Skin of body (tissue), 2 donors: ENCODE results near the gene KIAA0513. TPM values are rescaled to one million over a fixed set of nuclear protein-coding genes. Genes with fewer than 3 reads are reported as not detected.
"Not testable (repeated sequence)": the region's sequence is repeated elsewhere in the genome, so short reads cannot be mapped to it uniquely, and the experiment has no call there.

Experiments used
- DNase-seq: peaks from one replicate; lab custom pipeline; 2025; lab: John Stamatoyannopoulos, UW
- total RNA-seq: library from RNA; depleted of rRNA; stranded (reverse); fragments of >200 nt; gene quantifications from one replicate; pipeline ENCODE4 v1.2.3, GENCODE V29; 2014

Gene KIAA0513
- total RNA-seq, 1 donor from 2014 or later: 8.4 TPM

DNA sequence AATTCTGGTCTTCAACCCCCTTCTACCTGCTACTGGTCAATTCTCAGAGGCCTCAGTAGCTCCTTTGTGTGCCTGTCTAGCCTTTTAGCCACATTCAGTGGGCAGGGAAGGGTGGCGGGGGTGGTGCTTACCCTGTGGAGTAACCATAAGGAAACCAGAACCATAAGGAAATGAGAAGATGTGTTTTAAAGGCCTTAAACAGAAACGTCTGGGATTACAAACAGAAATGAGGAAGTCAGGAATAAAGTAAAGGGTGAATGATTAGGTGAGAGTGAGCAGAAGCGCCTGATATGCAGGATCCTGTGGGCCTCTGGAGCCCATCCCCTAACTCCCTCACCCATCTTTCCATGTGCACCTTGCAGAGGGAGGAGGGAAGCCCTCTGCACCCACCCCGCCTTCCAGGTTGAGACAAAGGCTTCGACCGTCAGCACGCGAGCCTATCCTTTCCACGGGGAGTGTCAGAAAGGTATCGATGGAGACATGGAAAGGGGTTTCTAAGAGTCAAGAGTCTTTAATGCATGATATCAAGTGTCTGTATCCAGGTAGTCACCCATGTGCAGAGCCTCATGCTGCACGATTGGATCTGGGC is 20.4 kb downstream of the KIAA0513 start:
- DNase-seq: no peak

DNA sequence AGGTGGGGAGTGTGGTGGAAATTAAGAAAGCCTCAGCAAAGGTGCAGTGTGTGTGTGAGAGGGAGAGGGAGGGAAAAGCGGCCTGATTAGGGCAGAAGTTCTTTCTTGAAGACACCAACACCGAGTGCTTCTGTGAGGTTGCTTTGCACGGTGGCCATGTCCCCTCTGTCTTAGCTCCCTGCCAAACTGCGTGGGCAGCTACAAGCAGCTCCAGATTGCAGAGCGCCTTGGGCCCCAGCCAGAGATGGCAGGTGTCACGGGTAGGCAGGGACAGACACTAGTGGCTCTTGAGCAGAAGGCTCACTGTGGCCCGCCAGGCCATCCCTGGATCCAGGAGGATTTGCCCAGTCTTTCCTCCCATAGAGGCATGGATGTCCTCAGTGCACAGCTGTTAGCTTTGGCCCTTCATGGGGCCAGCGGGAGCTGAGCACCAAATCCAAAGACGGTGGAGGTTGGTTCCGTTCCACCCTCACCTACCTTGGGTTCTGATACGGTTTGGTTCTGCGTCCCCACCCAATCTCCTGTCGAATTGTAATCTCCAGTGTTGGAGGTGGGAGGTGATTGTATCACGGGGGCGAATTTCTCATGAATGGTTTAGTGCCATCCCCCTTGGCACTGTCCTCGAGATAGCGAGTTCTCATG is 21.4 kb downstream of the KIAA0513 start:
- DNase-seq: no peak

DNA sequence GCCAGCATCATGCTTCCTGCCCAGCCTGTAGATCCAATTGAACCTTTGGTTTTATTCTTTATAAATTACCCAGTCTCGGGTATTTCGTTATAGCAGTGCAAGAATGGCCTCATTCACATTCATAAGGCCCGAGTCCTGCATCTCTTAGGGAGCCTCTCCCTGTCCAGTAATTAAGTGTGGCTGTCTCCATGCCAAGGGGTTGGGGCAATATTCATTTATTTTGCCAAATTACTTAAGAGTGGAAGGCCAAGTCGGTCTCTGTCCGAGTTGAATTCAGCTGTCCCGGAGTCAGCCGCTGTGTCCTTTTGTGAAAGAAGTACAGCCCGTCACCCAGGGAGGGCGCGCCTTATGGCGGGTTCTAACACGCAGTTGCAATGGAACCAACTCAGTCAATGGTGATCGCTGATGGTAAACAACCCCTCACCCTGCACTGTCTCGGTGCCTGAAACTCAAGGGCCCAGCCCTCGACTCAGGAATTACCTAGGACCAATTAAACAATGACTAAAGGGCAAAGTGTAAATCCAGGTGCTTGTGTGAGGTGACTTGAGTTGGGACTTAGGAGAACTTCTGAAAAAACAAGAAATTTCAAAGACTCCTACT is 22.2 kb downstream of the KIAA0513 start:
- DNase-seq: no peak

DNA sequence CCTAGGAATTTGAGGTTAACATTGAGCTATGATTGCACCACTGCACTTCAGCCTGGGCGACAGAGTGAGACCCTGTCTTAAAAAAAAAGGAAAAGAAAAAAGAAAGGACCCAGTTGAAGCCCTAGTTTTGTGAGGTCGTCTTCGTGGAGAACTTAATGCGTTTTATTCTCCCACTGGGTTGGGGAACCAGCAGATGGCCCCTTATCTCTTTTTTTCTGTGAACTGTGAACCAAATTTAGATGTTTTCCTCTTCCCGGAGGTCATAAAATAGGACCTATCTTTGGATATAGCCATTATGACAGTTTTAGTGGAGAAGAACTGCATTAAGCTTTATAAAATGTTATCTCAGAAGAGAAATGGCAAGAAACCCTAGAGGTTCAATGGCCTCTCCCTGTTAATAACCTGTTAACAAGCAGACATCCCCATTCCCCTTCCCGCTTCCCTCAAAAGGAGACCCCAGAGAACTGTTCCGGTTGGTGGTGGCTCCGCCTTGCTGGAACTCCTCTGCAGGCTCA is 23.5 kb downstream of the KIAA0513 start:
- no peak for DNase-seq

DNA sequence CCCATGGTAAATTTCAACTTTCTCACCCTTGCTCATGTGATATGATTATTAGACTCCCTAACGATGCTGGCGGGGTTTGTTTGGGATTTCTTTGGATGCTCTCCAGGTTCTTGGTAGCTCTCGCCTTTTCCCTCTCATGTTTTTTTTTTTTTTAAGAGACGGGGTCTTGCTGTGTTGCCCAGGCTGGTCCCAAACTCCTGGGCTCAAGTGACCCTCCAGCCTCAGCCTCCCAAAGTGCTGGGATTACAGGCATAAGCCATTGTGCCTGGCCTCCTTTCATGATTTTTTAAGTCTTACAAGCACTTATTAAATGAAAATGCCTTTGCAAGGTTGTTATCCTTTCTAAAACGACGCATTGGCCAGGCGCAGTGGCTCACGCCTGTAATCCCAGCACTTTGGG is 24.1 kb downstream of the KIAA0513 start:
- no peak for DNase-seq

DNA sequence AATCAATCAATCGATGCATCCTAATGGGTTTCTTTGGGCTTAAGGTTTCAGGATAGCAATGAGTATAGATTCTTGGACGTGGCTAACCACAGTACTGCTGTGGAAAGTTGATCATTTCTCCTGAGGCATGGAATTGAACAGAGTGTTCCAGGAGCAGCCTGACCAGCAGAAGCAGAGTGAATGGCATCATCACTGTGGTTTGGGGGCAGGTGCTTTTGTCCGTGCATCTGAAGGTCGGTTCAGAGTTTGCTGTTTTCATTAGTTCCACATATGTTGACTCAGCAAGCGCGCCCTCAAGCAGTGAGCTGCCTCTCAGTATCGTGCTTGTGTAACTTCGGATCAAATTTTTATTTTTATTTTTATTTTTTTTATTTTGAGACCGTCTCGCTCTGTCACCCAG is 24.9 kb downstream of the KIAA0513 start:
- DNase-seq: no peak

DNA sequence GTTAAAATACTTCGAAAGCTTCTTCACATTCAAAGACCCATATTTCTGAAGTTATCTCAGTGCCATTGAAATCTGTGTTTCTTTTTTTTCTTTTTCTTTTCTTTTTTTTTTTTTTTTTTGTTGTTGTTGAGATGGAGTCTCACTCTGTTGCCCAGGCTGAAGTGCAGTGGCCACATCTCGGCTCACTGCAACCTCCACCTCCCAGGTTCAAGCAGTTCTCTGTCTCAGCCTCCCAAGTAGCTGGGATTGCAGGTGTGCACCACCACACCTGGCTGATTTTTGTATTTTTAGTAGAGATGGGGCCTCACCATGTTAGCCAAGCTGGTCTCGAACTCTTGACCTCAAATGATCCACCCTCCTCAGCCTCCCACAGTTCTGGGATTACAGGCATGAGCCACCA is 26.7 kb downstream of the KIAA0513 start:
- not testable (repeated sequence) for DNase-seq

DNA sequence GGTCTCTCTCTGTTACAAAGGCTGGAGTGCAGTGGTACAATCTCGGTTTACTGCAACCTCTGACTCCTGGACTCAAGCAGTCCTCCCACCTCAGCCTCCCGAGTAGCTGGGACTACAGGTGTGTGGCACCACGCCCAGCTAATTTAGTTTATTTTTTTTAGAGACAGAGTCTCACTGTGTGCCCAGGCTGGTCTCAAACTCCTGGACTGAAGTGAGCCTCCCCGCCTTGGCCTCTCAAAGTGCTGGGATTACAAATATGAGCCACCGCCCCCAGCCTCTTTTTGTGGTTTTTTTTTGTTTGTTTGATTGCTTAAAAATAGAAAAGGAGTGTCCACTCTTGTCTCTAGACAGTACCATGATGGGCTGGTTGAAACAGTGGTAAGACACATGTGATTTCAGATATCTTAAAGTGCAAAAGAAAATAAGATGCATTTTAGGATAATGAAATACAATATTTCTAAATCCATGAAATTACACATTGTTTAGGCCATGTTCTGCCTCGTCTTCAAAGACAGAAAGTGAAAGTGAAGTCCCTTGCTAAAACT is 27.4 kb downstream of the KIAA0513 start:
- no peak for DNase-seq

DNA sequence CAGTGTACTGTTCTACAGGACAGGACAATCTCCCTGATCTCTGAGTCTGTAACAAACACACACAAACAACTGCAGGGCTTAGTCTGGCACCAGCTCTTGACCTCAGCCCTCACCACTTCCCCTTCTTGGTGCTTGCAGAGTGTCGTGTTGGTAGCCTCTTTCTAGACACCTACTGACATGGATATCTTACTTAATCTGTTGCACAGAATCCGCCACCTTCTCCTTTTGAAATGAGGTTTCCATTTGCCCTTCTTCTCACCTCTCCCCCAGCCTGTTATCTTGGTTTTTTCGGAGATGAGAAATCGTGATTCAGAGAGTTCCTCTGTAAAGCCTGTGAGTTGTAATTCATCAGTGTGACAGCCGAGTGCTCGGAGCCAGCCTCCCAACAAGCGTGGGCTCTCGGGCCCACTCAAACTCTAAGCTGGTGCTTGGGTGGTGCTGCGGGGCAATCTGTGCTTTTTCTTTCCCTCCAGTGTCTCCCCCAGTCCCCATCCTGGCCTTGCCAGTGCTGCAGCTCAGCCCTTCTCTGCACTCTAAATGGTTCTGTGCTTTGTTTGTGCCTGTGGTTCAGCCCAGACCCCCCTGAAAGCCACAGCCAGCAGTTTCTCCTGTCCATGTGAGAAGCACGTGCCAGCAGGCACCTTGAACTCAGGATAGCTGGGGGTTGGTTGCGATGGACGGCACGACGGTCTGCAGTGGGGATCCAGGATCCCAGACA is 28.1 kb downstream of the KIAA0513 start:
- DNase-seq: no peak

DNA sequence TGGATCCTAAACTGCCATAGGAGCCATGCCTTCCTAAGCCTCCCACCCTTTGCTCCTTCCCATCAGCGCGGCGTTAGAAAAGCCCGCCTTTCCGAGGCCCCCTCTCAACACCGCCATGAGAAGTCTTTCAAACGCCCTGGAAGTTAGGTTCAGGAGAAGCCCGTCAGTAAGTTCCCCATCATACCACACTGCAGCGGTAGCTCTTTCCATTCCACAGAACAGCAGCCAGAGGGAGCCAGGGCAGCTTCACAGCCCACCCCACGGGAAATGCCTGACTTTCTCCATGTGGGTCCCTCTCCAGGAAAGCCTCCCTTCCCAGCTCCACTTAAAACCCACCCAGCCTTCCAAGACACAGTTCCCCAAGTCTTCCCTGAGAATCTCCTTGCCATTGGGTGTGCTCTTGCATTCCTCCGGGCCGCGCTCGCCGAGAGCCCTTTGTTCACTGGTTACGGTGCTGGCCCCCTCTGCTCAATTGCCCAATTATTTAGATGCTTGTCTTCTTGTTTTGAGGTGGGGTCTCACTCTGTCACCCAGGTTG is 28.7 kb downstream of the KIAA0513 start:
- no peak for DNase-seq

DNA sequence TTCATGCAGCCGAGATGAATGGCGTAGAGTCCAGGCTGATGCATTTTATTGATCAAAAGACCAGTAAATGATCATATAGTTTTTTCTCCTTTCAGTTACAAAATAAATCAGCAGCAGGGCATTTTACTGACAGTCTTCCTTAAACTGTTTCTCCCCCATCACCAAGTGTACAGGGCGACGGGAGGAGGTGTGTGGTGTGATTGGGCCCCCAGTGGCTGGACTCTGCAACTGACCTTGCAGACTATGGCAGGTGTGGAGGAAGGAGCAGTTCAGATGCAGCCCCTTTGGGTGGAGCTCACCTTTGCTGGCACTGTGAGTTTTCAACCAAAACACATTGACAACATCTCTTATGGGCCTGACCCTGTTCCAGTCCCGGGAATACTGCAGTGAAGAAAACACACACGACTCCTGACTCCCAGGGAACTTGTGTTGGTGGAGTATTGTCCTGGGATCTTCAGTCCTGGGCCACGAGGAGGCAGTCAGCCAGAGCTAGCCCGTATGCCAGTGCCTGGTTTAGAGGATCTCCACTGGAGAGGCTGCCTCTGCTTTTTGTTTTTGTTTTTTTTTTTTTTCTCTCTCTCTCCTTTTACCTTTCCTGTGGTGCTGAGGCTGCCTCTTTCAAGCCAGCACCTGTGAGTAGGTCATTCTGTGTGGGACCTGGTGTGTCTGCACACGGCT is 29.8 kb downstream of the KIAA0513 start:
- DNase-seq: no peak

DNA sequence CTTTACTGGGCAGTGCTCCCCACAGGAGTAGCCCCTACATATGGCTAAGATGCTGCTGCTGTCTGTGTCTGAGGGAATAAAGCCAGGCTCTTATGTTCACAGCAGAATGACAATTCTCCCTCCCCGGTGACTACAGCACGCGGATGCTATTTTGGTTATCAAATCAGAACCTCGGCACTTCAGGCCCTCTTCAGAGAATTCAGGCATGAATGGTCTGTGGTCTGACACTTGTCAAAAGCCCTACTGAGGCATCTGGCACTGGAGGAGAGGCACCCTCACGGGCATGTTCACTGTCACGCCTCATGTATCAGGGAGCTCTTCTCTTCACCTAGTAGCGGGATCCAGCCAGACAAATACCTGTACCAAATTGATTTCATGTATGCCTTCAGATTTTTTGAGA is 30.4 kb downstream of the KIAA0513 start:
- no peak for DNase-seq

DNA sequence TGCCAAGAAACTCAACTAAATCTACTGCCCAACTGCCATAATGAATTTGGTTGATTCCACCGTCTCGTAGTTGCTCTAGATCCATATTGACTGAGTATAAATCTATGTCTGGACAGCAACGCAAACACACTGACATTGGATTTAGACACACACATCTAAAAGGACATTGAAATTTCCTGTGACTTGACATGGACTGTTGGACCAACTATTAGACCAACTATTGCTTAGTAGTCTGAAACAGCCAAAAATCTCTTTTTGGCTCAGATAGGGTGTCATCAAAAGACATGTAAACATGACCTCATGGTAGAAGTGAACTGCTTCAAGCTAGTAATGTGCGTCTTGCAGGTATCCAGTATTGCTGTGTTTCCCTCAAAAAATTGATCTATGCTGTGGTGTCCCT is 31.3 kb downstream of the KIAA0513 start:
- DNase-seq: no peak

DNA sequence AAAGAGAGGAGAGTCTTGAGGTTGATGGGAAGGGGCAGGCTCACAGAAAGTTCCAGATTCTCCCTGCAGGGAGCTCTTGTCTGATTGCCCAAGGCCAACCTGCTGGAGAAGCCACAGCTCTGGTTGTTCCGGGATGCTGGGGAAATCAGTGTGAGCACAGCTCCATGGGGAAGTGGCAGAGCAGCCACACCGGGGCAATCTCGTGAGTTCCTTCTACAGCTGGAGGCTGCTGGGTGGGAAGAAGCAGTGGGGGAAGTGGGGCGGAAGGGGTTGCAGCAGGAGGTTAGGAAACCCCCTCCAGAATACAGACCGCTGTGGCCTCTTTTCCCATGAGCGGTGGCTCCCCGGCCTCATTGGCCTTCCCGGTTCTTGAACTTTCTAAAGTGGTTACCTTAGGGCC is 34.0 kb downstream of the KIAA0513 start:
- DNase-seq: no peak

DNA sequence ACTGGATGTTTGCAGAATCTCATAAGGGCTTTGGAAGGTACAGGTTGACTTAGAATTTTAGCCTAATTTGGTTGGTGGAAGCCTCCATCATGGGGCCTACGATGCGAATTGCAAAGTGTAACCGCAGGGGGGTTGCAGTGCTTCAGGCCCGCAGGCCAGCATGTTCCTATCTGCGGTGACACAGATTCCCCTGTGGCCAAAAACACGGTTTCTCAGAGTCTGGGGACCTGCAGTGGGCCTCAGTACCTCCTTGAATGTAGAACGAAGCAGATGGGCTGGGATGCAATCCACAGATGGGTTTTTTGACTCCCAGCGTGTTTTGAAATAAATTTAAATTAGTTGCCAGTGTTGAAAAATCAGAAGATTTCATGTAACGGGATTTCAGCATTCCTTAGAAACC is 34.7 kb downstream of the KIAA0513 start:
- no peak for DNase-seq

DNA sequence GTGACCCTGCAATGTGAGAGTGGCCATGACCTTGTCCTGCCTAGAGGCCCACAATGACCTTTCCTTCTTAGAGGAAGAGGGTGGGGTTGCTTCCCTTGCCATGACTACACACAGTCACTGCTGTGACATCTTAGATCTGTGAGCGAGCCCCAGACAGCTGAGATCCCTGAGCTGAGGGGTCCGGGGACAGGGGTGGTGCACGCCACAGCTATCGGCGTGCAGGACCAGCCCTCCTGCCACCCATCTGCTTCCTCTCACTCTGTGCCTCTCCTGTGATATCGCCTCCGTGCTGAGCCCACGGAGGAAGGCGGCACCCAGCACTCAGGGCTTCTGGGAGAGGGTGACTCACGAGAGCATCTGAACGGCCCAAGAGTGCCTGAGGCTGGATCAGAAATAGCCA is 35.2 kb downstream of the KIAA0513 start:
- no peak for DNase-seq

DNA sequence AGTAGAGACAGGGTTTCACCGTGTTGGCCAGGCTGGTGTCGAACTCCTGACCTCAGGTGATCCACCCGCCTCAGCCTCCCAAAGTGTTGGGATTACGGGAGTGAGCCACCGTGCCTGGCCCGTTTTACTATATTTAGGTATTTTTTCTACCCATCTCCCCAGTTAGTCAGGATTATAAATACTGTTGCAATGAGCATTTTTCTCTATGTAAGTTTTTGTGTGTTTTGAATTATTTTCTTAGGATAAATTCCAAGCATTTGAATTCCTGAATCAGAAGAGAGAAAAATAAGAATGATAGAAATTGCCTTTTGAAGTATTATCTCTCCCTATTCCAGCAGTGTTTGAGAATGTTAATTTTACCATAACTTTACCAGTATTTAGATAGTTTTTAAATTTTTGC is 36.6 kb downstream of the KIAA0513 start:
- DNase-seq: no peak

DNA sequence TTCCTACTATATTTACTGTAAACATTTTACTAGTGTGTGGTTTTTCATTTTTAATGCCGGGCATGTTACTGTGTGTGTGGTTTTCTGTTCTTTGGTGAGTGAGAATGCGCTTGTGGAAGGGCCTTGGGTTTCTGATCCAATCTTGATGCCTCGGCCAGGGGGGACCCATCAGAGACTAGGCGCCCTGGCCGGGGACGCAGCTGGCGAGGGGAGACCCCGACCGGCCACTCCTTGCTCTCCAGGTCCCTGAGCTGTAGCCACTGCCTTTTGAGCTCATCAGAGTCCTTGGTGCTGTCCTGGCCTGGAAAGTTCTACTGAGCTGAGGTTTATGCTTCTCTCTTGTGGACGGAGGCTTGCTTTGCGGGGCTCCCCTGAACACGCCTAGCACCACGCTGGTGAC is 37.5 kb downstream of the KIAA0513 start:
- no peak for DNase-seq

DNA sequence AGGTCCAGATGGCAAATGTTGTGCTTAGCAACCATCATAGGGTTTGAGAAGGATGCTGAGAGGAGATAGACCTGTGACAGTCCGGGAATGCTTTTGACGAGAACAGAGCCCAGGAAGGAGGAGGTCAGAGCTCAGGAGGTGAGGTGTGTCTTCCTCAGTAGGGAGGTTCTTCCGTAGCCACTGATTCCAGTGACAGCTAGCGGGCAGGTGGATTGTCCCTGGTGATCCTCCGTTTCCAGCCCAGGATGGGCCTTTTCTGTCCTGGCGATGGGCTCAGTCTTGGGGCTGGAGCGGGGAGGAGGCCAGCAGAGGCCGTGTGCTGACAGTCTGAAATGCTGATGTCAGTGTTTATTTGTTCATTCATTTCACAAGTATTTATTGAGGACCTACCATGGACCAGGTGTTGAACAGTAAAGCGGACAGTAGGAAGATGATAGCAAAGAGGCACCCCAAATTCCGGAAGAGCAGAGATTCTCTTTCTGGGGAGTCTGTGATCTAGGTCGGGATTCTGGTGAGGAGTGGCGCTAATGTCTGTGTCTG is 38.8 kb downstream of the KIAA0513 start:
- DNase-seq: no peak

DNA sequence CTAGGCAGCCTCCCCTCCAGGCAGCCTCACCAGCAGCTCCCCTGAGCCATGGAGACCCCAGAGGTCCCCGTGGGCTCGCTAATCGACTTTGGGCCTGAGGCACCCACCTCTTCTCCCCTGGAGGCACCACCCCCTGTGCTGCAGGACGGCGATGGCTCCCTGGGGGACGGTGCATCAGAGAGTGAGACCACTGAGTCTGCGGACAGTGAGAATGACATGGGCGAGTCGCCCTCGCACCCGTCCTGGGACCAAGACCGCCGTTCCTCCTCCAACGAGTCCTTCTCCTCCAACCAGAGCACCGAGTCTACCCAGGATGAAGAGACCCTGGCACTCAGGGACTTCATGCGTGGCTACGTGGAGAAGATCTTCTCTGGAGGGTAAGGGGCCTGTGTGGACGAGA is 39.4 kb downstream of the KIAA0513 start:
- DNase-seq: no peak

DNA sequence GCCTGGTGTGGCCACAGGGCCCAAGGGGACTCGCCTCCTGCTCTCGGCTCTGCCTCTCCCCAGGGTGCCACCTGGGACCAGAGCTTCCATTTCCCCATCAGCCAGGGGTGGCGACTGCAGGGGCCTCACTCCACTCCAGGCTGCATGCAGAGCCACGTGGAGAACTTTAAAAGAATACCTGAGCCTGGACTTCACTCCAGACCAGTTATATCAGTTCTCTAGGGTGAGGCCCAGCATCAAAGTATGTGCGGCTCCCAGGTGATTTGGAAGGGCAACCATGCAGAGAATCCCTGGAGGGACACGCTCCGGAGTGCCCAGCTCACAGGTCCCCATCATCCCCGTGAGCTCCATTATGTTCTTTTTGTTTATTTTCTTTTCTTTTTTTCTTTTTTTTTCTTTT is 39.8 kb downstream of the KIAA0513 start:
- DNase-seq: no peak
